Mesendoderm (in vitro differentiated cells): ENCODE results near the gene PTGR1.
"Not testable (repeated sequence)": the region's sequence is repeated elsewhere in the genome, so short reads cannot be mapped to it uniquely, and the experiment has no call there.

ENCODE experiments used
- DNase-seq: peaks from one replicate; pipeline ENCODE4 v3.0.0; 2013
- H2AK5ac ChIP-seq: 2 replicates; pipeline ENCODE4 v1.6.1; 2013; ENCODE audit warnings: low read length, inconsistent platforms
- H2BK120ac ChIP-seq: 2 replicates; pipeline ENCODE4 v1.6.1; 2013; ENCODE audit warnings: low read depth, mild to moderate bottlenecking, low read length, moderate library complexity, mixed read lengths
- H2BK15ac ChIP-seq: replicated peaks from 2 replicates; pipeline ENCODE4 v1.6.1; 2013; ENCODE audit warnings: low read depth, mild to moderate bottlenecking, moderate library complexity
- H2BK5ac ChIP-seq: 2 replicates; pipeline ENCODE4 v1.6.1; 2013; ENCODE audit warnings: low read length, inconsistent platforms
- H3K18ac ChIP-seq: 2 replicates; pipeline ENCODE4 v1.6.1; 2013; ENCODE audit warnings: mild to moderate bottlenecking, low read length, mixed read lengths
- H3K23ac ChIP-seq: one replicate; pipeline ENCODE4 v1.6.1; 2013; ENCODE audit warnings: low read length
- H3K27ac ChIP-seq: 2 replicates; pipeline ENCODE4 v1.5.1; 2013; ENCODE audit warnings: low read depth, mild to moderate bottlenecking, inconsistent platforms, low read length, moderate library complexity
- H3K27me3 ChIP-seq: 2 replicates; pipeline ENCODE4 v1.6.1; 2013; ENCODE audit warnings: low read length, control low read depth, mild to moderate bottlenecking, inconsistent platforms; ENCODE audit not compliant: insufficient read depth, poor library complexity
- H3K36me3 ChIP-seq: 2 replicates; pipeline ENCODE4 v1.6.1; 2013; ENCODE audit warnings: low read length, inconsistent platforms; ENCODE audit not compliant: control insufficient read depth, insufficient read depth
- H3K4ac ChIP-seq: one replicate; pipeline ENCODE4 v1.6.1; 2013; ENCODE audit warnings: low read depth, mild to moderate bottlenecking, low read length, moderate library complexity
- H3K4me1 ChIP-seq: 2 replicates; pipeline ENCODE4 v1.6.1; 2013; ENCODE audit warnings: low read depth, low read length, inconsistent platforms; ENCODE audit not compliant: control insufficient read depth
- H3K4me2 ChIP-seq: 2 replicates; pipeline ENCODE4 v1.6.1; 2013; ENCODE audit warnings: low read length
- H3K4me3 ChIP-seq: 2 replicates; pipeline ENCODE4 v1.5.1; 2013; ENCODE audit warnings: mild to moderate bottlenecking, low read length
- H3K56ac ChIP-seq: one replicate; pipeline ENCODE4 v1.6.1; 2013; ENCODE audit warnings: low read length
- H3K79me1 ChIP-seq: 2 replicates; pipeline ENCODE4 v1.6.1; 2013; ENCODE audit warnings: low read length, inconsistent platforms
- H3K79me2 ChIP-seq: 2 replicates; pipeline ENCODE4 v1.6.1; 2013; ENCODE audit warnings: mild to moderate bottlenecking, low read length; ENCODE audit not compliant: control insufficient read depth, insufficient read depth
- H3K9ac ChIP-seq: 2 replicates; pipeline ENCODE4 v1.6.1; 2013; ENCODE audit warnings: low read length, inconsistent platforms
- H4K5ac ChIP-seq: one replicate; pipeline ENCODE4 v1.6.1; 2013; ENCODE audit warnings: low read length
- H4K8ac ChIP-seq: one replicate; pipeline ENCODE4 v1.6.1; 2013; ENCODE audit warnings: low read depth, mild to moderate bottlenecking, control low read depth, low read length, moderate library complexity
- WGBS: extraction: QIAGEN DNeasy Blood & Tissue Kit; methylation state at CpG from one replicate; pipeline ENCODE4 v1.1.7; 2013; ENCODE audit warnings: low lambda C conversion rate, missing lambda C conversion rate; ENCODE audit not compliant: insufficient coverage; ENCODE audit errors: extremely low coverage; 5-methylcytosine and 5-hydroxymethylcytosine counted together

The PTGR1 gene

GRCh38 chr9:111588846-111589245, 10.6 kb downstream of the PTGR1 start:
- Histone ChIP-seq H3K4me2 (no peak overlapping the region), H2AK5ac (no peak overlapping the region), H2BK120ac (no peak overlapping the region), H3K27me3 (no peaks in the 10 kb centered on the region), H3K36me3 (peaks cover 2% of the 10 kb centered on the region), H3K27ac (no peak overlapping the region), H3K4ac (no peak overlapping the region), H3K23ac (no peak overlapping the region), H3K4me1 (no peaks in the 10 kb centered on the region), H2BK5ac (no peak overlapping the region), H4K8ac (no peak overlapping the region), H2BK15ac (no peak overlapping the region), H3K79me1 (no peaks in the 10 kb centered on the region), H3K56ac (no peak overlapping the region), H3K9ac (no peak overlapping the region), H3K79me2 (no peaks in the 10 kb centered on the region), H3K4me3 (no peak overlapping the region), H4K5ac (no peak overlapping the region), H3K18ac (no peak overlapping the region)
- no peak for DNase-seq
- no CpG with 5 or more reads among the region's 5 CpGs for whole genome bisulfite sequencing

- no peak overlapping the region for H2BK5ac ChIP-seq
These were observed 13.1 kb downstream of the PTGR1 start for GRCh38 chr9:111586378-111586777.

GRCh38 chr9:111582888-111583287, 16.6 kb downstream of the PTGR1 start:
- H2BK120ac ChIP-seq, result no peak overlapping the region
- H3K4me2 ChIP-seq, result no peak overlapping the region
- H2AK5ac ChIP-seq, result no peak overlapping the region
- no peak overlapping the region for H2BK15ac ChIP-seq
- DNase-seq, result no peak
- no peak overlapping the region for H4K5ac ChIP-seq
- H3K79me2 ChIP-seq, result no peaks in the 10 kb centered on the region
- no peak overlapping the region for H3K4me3 ChIP-seq
- H3K79me1 ChIP-seq, result no peaks in the 10 kb centered on the region
- no peak overlapping the region for H4K8ac ChIP-seq
- H3K9ac ChIP-seq, result no peak overlapping the region
- no peak overlapping the region for H3K56ac ChIP-seq
- WGBS, result no CpG with 5 or more reads among the region's 3 CpGs
- H3K18ac ChIP-seq, result no peak overlapping the region
- no peak overlapping the region for H3K23ac ChIP-seq
- no peaks in the 10 kb centered on the region for H3K4me1 ChIP-seq
- no peak overlapping the region for H3K4ac ChIP-seq
- no peak overlapping the region for H2BK5ac ChIP-seq
- H3K27ac ChIP-seq, result no peak overlapping the region
- peaks cover 12% of the 10 kb centered on the region for H3K36me3 ChIP-seq
- H3K27me3 ChIP-seq, result no peaks in the 10 kb centered on the region

More at GRCh38 chr9:111586378-111586777, 13.1 kb downstream of the PTGR1 start:
- peaks cover 8% of the 10 kb centered on the region for H3K36me3 ChIP-seq
- no peak overlapping the region for H3K4me2 ChIP-seq
- no CpG with 5 or more reads among the region's 5 CpGs for WGBS
- no peak overlapping the region for H3K4ac ChIP-seq
- H3K79me1 ChIP-seq, result no peaks in the 10 kb centered on the region
- no peaks in the 10 kb centered on the region for H3K4me1 ChIP-seq
- H2BK120ac ChIP-seq, result no peak overlapping the region
- H3K27ac ChIP-seq, result no peak overlapping the region
- no peak overlapping the region for H3K9ac ChIP-seq
- no peak overlapping the region for H2AK5ac ChIP-seq
- no peak overlapping the region for H3K56ac ChIP-seq
- H3K23ac ChIP-seq, result no peak overlapping the region
- DNase-seq, result no peak
- H3K18ac ChIP-seq, result no peak overlapping the region
- H4K5ac ChIP-seq, result no peak overlapping the region
- no peak overlapping the region for H4K8ac ChIP-seq
- H3K27me3 ChIP-seq, result no peaks in the 10 kb centered on the region
- H3K79me2 ChIP-seq, result no peaks in the 10 kb centered on the region
- no peak overlapping the region for H2BK15ac ChIP-seq
- H3K4me3 ChIP-seq, result no peak overlapping the region

DNA sequence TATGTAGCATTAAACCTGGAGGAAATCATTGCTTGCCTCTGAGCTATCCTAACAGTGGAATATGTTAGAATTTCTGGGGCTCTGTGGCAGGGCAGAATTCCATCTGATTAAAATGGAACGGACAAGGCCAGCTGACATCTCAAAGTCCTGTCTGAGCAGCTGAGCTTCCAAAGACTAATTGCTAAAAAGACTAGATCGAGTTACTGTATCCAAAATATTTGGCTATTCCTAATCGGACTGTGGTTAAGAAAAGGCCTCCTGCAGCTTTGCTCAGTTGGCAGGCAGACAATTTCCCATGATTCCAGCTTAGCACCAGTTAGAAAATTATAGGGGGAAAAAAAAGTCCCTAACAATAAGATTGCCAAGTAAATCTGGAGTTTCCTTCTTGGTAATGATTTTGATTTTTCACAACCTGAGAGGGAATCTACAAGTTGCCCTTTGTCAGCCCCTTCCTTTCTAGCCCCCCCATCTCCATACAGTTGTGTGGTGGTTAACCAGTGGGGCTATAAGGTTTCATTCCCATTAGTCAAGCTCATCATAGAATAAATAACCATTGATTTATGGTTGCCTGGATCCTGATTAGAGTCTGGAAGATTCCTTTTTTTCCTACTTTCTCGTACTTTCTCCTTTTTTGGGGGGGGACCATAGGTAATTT, 26.4 kb downstream of the PTGR1 start:
- no peak overlapping the region for H3K4ac ChIP-seq
- H3K27ac ChIP-seq, result no peak overlapping the region
- H4K8ac ChIP-seq, result no peak overlapping the region
- H3K4me2 ChIP-seq, result no peak overlapping the region
- no peak overlapping the region for H2AK5ac ChIP-seq
- no peaks in the 10 kb centered on the region for H3K4me1 ChIP-seq
- H3K18ac ChIP-seq, result no peak overlapping the region
- H3K36me3 ChIP-seq, result peaks cover 9% of the 10 kb centered on the region
- H3K9ac ChIP-seq, result no peak overlapping the region
- H2BK15ac ChIP-seq, result no peak overlapping the region
- DNase-seq, result no peak
- H3K79me2 ChIP-seq, result no peaks in the 10 kb centered on the region
- H2BK5ac ChIP-seq, result no peak overlapping the region
- H4K5ac ChIP-seq, result no peak overlapping the region
- WGBS, result no CpG with 5 or more reads among the region's 4 CpGs
- H3K56ac ChIP-seq, result no peak overlapping the region
- no peak overlapping the region for H2BK120ac ChIP-seq
- H3K27me3 ChIP-seq, result no peaks in the 10 kb centered on the region
- no peaks in the 10 kb centered on the region for H3K79me1 ChIP-seq
- no peak overlapping the region for H3K4me3 ChIP-seq
- H3K23ac ChIP-seq, result no peak overlapping the region

DNA sequence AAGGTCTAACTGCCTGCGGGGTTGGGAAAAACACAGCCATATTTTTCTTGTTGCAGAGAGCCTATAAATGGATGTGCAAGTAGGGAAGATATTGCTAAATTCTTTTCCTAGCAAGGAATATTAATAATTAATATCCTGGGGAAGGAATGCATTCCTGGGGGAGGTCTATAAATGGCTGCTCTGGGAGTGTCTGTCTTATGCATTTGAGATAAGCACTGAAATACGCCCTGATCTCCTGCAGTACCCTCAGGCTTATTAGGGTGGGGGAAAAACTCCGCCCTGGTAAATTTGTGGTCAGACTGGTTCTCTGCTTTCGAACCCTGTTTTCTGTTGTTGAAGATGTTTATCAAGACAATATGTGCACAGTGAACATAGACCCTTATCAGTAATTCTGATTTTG, 31.3 kb downstream of the PTGR1 start:
- not testable (repeated sequence) for H3K4me1 ChIP-seq, H4K5ac ChIP-seq, H2BK15ac ChIP-seq, H3K4me2 ChIP-seq, H2BK5ac ChIP-seq, H3K4me3 ChIP-seq, H4K8ac ChIP-seq, H3K4ac ChIP-seq, H3K9ac ChIP-seq, H2BK120ac ChIP-seq, H3K27me3 ChIP-seq, H2AK5ac ChIP-seq, H3K23ac ChIP-seq, H3K79me1 ChIP-seq, H3K56ac ChIP-seq, H3K36me3 ChIP-seq, H3K18ac ChIP-seq, H3K79me2 ChIP-seq, H3K27ac ChIP-seq
- DNase-seq, result peak; percentile 10
- no CpG with 5 or more reads among the region's 4 CpGs for WGBS

DNA sequence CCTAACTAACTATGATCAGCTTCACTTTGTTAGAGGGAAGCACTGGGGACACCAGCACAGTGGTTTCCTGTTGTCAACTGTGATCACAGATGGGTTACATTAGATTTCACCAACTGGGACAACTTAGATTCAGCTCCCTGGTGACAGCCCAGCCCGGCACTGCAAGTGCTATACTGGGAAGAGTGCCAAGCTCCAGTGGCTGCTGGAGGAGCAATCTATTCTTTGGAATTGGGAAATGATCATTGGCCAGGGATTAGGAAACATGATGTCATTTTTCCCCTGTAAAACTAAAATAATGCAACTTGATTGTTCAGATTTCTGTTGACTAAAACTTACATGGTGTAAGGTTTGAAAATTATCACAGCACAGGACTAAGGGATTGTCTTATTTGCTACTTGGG, 33.2 kb downstream of the PTGR1 start:
- Histone ChIP-seq H3K79me2 (no peaks in the 10 kb centered on the region), H2BK120ac (no peak overlapping the region), H3K4me2 (no peak overlapping the region), H3K4me1 (no peaks in the 10 kb centered on the region), H3K23ac (no peak overlapping the region), H2BK15ac (no peak overlapping the region), H3K4me3 (no peak overlapping the region), H3K79me1 (no peaks in the 10 kb centered on the region), H4K5ac (no peak overlapping the region), H2AK5ac (no peak overlapping the region), H3K36me3 (peaks cover 6% of the 10 kb centered on the region), H2BK5ac (no peak overlapping the region), H3K27ac (no peak overlapping the region), H3K9ac (no peak overlapping the region), H3K56ac (no peak overlapping the region), H3K18ac (no peak overlapping the region), H3K4ac (no peak overlapping the region), H3K27me3 (no peaks in the 10 kb centered on the region), H4K8ac (no peak overlapping the region)
- DNase-seq, result no peak
- WGBS, result no CpG with 5 or more reads among the region's 1 CpG
